Tibial nerve (tissue), 4 donors: ENCODE data around the gene TMEM131L.

ENCODE experiments used
- CTCF ChIP-seq, 5 experiments: fragments of 200-600 bp in 3 of 5; fragments of 450-650 bp in 2 of 5; sonication (generic) in 3 of 5; IDR thresholded peaks; one replicate each; pipeline ENCODE4 v1.5.1; 2016 to 2019; ENCODE audit warnings: antibody characterized with exemption in 5 of 5, mild to moderate bottlenecking in 3 of 5, moderate library complexity in 2 of 5
- EP300 ChIP-seq, 2 donors: sonication (generic); formaldehyde crosslinking; IDR thresholded peaks; one replicate each; pipeline ENCODE4 v1.6.1; 2017; ENCODE audit warnings: antibody characterized with exemption in 2 of 2, mild to moderate bottlenecking in 1 of 2

GRCh38 chr4:153556435-153556815 is 90.3 kb downstream of the TMEM131L start:
- TF ChIP-seq EP300 (IDR thresholded peaks at IDR 0.05) (no peak), CTCF (IDR thresholded peaks at IDR 0.05) (no peak)
